Neural crest cell (in vitro differentiated cells): Measurements from ENCODE around the gene IL15RA. TPM values are rescaled to one million over a fixed set of nuclear protein-coding genes. Genes with fewer than 3 reads are reported as not detected.

Experiments
- DNase-seq: peaks from one replicate; pipeline ENCODE4 v3.0.0; 2021; ENCODE audit warnings: low read depth, mixed read lengths, low spot score
- H3K27ac Mint-ChIP-seq: one replicate; pipeline ENCODE4 v1.8.0; 2021; ENCODE audit warnings: mild to moderate bottlenecking, mixed read lengths; ENCODE audit not compliant: unreplicated experiment
- H3K27me3 Mint-ChIP-seq: 2 replicates; pipeline ENCODE4 v1.8.0; 2021; ENCODE audit warnings: low read depth, mild to moderate bottlenecking, mixed read lengths
- H3K36me3 Mint-ChIP-seq: 2 replicates; pipeline ENCODE4 v1.8.0; 2021; ENCODE audit warnings: low read depth, mild to moderate bottlenecking, mixed read lengths
- H3K4me1 Mint-ChIP-seq: 2 replicates; pipeline ENCODE4 v1.8.0; 2021; ENCODE audit warnings: mixed read lengths
- H3K4me3 Mint-ChIP-seq: one replicate; pipeline ENCODE4 v1.8.0; 2021; ENCODE audit warnings: mild to moderate bottlenecking, mixed read lengths
- H3K9me3 Mint-ChIP-seq: 2 replicates; pipeline ENCODE4 v1.8.0; 2021; ENCODE audit warnings: mixed read lengths
- total RNA-seq: library from RNA; stranded (reverse); gene quantifications from 2 replicates; pipeline ENCODE4 v1.2.1, GENCODE V29; 2021
- TF ChIP-seq, protein P1 (sequence below): fragments of 200-600 bp; sonication (generic); conservative IDR thresholded peaks from 2 replicates; pipeline ENCODE4 v1.5.0; 2021; ENCODE audit warnings: antibody characterized with exemption, mild to moderate bottlenecking

Gene IL15RA
- total RNA-seq, 1 donor from 2014 or later, result not detected

GRCh38 chr10:6020826-6021225, 43.5 kb upstream of the IL15RA start:
- H3K4me1 Mint-ChIP-seq, result peaks cover 9% of the 10 kb centered on the region
- H3K36me3 Mint-ChIP-seq, result peaks cover 3% of the 10 kb centered on the region
- peaks cover 8% of the 10 kb centered on the region for H3K9me3 Mint-ChIP-seq
- DNase-seq, result no peak
- no peaks in the 10 kb centered on the region for H3K27me3 Mint-ChIP-seq
- TF ChIP-seq, protein P1, sequence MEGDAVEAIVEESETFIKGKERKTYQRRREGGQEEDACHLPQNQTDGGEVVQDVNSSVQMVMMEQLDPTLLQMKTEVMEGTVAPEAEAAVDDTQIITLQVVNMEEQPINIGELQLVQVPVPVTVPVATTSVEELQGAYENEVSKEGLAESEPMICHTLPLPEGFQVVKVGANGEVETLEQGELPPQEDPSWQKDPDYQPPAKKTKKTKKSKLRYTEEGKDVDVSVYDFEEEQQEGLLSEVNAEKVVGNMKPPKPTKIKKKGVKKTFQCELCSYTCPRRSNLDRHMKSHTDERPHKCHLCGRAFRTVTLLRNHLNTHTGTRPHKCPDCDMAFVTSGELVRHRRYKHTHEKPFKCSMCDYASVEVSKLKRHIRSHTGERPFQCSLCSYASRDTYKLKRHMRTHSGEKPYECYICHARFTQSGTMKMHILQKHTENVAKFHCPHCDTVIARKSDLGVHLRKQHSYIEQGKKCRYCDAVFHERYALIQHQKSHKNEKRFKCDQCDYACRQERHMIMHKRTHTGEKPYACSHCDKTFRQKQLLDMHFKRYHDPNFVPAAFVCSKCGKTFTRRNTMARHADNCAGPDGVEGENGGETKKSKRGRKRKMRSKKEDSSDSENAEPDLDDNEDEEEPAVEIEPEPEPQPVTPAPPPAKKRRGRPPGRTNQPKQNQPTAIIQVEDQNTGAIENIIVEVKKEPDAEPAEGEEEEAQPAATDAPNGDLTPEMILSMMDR, result no peak
- peak overlapping the region; percentile 43 for H3K27ac Mint-ChIP-seq
- H3K4me3 Mint-ChIP-seq, result no peak overlapping the region

DNA sequence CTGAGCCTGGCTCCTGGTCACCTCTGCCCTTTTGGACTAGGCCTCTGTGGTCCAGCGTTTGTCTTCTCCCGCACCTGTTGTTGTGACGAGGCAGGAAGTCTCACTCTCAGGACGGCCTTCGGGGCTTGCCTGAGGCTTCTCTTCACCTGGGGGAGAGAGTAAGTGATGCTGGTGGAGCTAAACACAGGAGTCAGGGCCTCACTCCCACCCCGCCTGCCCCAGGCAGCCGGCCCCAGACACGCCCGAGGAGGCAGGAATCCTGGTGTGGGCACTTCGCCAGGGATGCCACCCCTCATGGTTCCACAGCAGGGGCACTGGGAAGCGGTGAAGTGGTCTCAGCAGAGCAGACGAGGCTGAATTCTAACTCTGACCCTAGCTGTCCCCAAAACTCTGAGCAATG, 42.5 kb upstream of the IL15RA start:
- H3K4me3 Mint-ChIP-seq, result no peak overlapping the region
- no peak overlapping the region for H3K27ac Mint-ChIP-seq
- H3K27me3 Mint-ChIP-seq, result no peaks in the 10 kb centered on the region
- H3K4me1 Mint-ChIP-seq, result peaks cover 9% of the 10 kb centered on the region
- peaks cover 8% of the 10 kb centered on the region for H3K9me3 Mint-ChIP-seq
- TF ChIP-seq, protein P1, result no peak
- DNase-seq, result no peak
- H3K36me3 Mint-ChIP-seq, result peaks cover 3% of the 10 kb centered on the region

- no peak overlapping the region for H3K4me3 Mint-ChIP-seq
- H3K9me3 Mint-ChIP-seq, result peaks cover 8% of the 10 kb centered on the region
- H3K36me3 Mint-ChIP-seq, result peaks cover 3% of the 10 kb centered on the region
- H3K4me1 Mint-ChIP-seq, result peaks cover 10% of the 10 kb centered on the region
- no peak for DNase-seq
- no peaks in the 10 kb centered on the region for H3K27me3 Mint-ChIP-seq
- no peak overlapping the region for H3K27ac Mint-ChIP-seq
- TF ChIP-seq, protein P1, result no peak
Measured at GRCh38 chr10:6019010-6019782, 41.9 kb upstream of the IL15RA start.

- no peaks in the 10 kb centered on the region for H3K27me3 Mint-ChIP-seq
- no peak overlapping the region for H3K27ac Mint-ChIP-seq
- TF ChIP-seq, protein P1, result no peak
- H3K4me3 Mint-ChIP-seq, result no peak overlapping the region
- DNase-seq, result no peak
- H3K36me3 Mint-ChIP-seq, result peaks cover 3% of the 10 kb centered on the region
- peaks cover 13% of the 10 kb centered on the region for H3K4me1 Mint-ChIP-seq
- peaks cover 8% of the 10 kb centered on the region for H3K9me3 Mint-ChIP-seq
Measured at GRCh38 chr10:6018422-6018821, 41.1 kb upstream of the IL15RA start.

- H3K36me3 Mint-ChIP-seq, result peaks cover 3% of the 10 kb centered on the region
- H3K9me3 Mint-ChIP-seq, result peaks cover 8% of the 10 kb centered on the region
- TF ChIP-seq, protein P1, result no peak
- DNase-seq, result no peak
- H3K27ac Mint-ChIP-seq, result no peak overlapping the region
- no peak overlapping the region for H3K4me3 Mint-ChIP-seq
- peaks cover 13% of the 10 kb centered on the region for H3K4me1 Mint-ChIP-seq
- H3K27me3 Mint-ChIP-seq, result no peaks in the 10 kb centered on the region
Measured at GRCh38 chr10:6017781-6018354, 40.5 kb upstream of the IL15RA start.
